HCT116 (cell line): Measurements from ENCODE around the gene DNMT3A.

Experiments
- EGR1 ChIP-seq: IDR thresholded peaks from 2 replicates; pipeline ENCODE4 v1.6.1; 2012; ENCODE audit warnings: low read depth
- EZH2 ChIP-seq: fragments of 200-600 bp; sonication (generic); IDR thresholded peaks from 2 replicates; pipeline ENCODE4 v1.6.1; 2017; ENCODE audit warnings: antibody characterized with exemption, mixed run types
- POLR2A ChIP-seq: IDR thresholded peaks from 2 replicates; pipeline ENCODE4 v1.7.0; 2011; ENCODE audit warnings: borderline replicate concordance; ENCODE audit not compliant: insufficient read depth, insufficient read length; ENCODE audit errors: extremely low read depth
- SRF ChIP-seq: IDR thresholded peaks from 2 replicates; pipeline ENCODE4 v1.6.1; 2012; ENCODE audit warnings: low read depth
- TF ChIP-seq, protein P1 (sequence below), 3 experiments: fragments of 200-600 bp in 1 of 3; sonication (generic) in 1 of 3; IDR thresholded peaks in 2 of 3; conservative IDR thresholded peaks in 1 of 3; 2 replicates each; pipeline ENCODE4 v1.5.1; 2012 to 2017; ENCODE audit warnings: low read depth in 2 of 3, low read length in 2 of 3, antibody characterized with exemption in 1 of 3, borderline replicate concordance in 1 of 3, control low read depth in 1 of 3, mild to moderate bottlenecking in 1 of 3, mixed read lengths in 1 of 3, mixed run types in 1 of 3, moderate library complexity in 1 of 3; ENCODE audit not compliant: insufficient read depth in 1 of 3
- TF ChIP-seq, protein P2 (sequence below): IDR thresholded peaks from 2 replicates; pipeline ENCODE4 v1.6.1; 2012

DNA sequence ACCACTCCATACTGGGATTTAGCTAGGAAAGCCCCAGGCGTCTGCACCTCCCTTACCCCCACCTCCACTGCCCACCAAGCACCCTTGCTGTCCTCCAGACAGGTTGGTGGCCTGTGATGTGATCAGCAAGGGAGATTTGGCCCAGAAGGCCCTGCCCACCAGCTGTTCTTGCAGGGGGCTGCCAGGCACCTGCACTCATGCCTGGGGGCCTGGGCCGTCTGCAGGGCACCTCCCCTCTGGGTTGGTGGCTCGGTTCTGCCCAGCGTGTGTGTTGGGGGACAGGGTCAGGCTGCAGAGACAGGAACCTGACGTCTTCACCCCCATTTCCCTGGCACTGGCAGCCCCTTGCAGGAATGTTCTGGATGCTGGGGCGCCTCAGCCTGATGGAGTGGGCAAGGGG, 5.8 kb downstream of the DNMT3A start:
- TF ChIP-seq, protein P1, sequence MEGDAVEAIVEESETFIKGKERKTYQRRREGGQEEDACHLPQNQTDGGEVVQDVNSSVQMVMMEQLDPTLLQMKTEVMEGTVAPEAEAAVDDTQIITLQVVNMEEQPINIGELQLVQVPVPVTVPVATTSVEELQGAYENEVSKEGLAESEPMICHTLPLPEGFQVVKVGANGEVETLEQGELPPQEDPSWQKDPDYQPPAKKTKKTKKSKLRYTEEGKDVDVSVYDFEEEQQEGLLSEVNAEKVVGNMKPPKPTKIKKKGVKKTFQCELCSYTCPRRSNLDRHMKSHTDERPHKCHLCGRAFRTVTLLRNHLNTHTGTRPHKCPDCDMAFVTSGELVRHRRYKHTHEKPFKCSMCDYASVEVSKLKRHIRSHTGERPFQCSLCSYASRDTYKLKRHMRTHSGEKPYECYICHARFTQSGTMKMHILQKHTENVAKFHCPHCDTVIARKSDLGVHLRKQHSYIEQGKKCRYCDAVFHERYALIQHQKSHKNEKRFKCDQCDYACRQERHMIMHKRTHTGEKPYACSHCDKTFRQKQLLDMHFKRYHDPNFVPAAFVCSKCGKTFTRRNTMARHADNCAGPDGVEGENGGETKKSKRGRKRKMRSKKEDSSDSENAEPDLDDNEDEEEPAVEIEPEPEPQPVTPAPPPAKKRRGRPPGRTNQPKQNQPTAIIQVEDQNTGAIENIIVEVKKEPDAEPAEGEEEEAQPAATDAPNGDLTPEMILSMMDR (IDR thresholded peaks at IDR 0.05 in 2 of 3, conservative IDR thresholded peaks at IDR 0.05 in 1 of 3; ENCODE audit: borderline replicate concordance in 1 of 3, insufficient read depth in 1 of 3, low read depth in 2 of 3, low read length in 2 of 3) = no peak
- TF ChIP-seq EZH2 (no peak), POLR2A (no peak), EGR1 (no peak), SRF (no peak)
- TF ChIP-seq, protein P2, sequence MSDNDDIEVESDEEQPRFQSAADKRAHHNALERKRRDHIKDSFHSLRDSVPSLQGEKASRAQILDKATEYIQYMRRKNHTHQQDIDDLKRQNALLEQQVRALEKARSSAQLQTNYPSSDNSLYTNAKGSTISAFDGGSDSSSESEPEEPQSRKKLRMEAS = no peak
